Hepatocyte (in vitro differentiated cells): ENCODE data around the gene TTPAL. TPM values are rescaled to one million over a fixed set of nuclear protein-coding genes. Genes with fewer than 3 reads are reported as not detected.

Source experiments
- DNase-seq: peaks from one replicate; pipeline ENCODE4 v3.0.0-alpha.2; 2016; ENCODE audit warnings: low spot score
- H2AFZ ChIP-seq: fragments of 200-600 bp; sonication (generic); 2 replicates; pipeline ENCODE4 v1.6.0; 2016; ENCODE audit warnings: antibody characterized with exemption, mild to moderate bottlenecking
- H3K27ac ChIP-seq: fragments of 200-600 bp; sonication (generic); 2 replicates; pipeline ENCODE4 v1.5.1; 2016; ENCODE audit warnings: mild to moderate bottlenecking
- H3K27me3 ChIP-seq: fragments of 200-600 bp; sonication (generic); 2 replicates; pipeline ENCODE4 v1.6.1; 2016
- H3K36me3 ChIP-seq: fragments of 200-600 bp; sonication (generic); replicated peaks from 2 replicates; pipeline ENCODE4 v1.5.1; 2016; ENCODE audit warnings: low read depth; ENCODE audit not compliant: insufficient read depth
- H3K4me1 ChIP-seq: fragments of 200-600 bp; sonication (generic); 2 replicates; pipeline ENCODE4 v1.5.1; 2016; ENCODE audit warnings: mild to moderate bottlenecking, moderate library complexity; ENCODE audit not compliant: insufficient read depth
- H3K4me2 ChIP-seq: fragments of 200-600 bp; sonication (generic); 2 replicates; pipeline ENCODE4 v1.6.0; 2016
- H3K4me3 ChIP-seq: fragments of 200-600 bp; sonication (generic); 2 replicates; pipeline ENCODE4 v1.5.1; 2016; ENCODE audit warnings: mild to moderate bottlenecking
- H3K79me2 ChIP-seq: fragments of 200-600 bp; sonication (generic); 2 replicates; pipeline ENCODE4 v1.6.0; 2017; ENCODE audit warnings: mild to moderate bottlenecking
- H3K9me2 ChIP-seq: fragments of 200-600 bp; sonication (generic); replicated peaks from 2 replicates; pipeline ENCODE4 v1.6.0; 2017; ENCODE audit warnings: mild to moderate bottlenecking; ENCODE audit not compliant: insufficient read depth
- H3K9me3 ChIP-seq: fragments of 200-600 bp; sonication (generic); 2 replicates; pipeline ENCODE4 v1.5.1; 2016; ENCODE audit warnings: low read depth, mild to moderate bottlenecking
- H4K20me1 ChIP-seq: fragments of 200-600 bp; sonication (generic); 2 replicates; pipeline ENCODE4 v1.6.0; 2016; ENCODE audit warnings: mild to moderate bottlenecking; ENCODE audit not compliant: insufficient read depth, poor library complexity, severe bottlenecking
- CTCF ChIP-seq: fragments of 200-600 bp; sonication (generic); IDR thresholded peaks from 2 replicates; pipeline ENCODE4 v1.5.1; 2016; ENCODE audit warnings: antibody characterized with exemption, mild to moderate bottlenecking; ENCODE audit not compliant: poor library complexity
- EZH2 ChIP-seq: fragments of 200-600 bp; sonication (generic); IDR thresholded peaks from 2 replicates; pipeline ENCODE4 v1.6.1; 2016; ENCODE audit warnings: antibody characterized with exemption, mild to moderate bottlenecking, borderline replicate concordance
- EZH2phosphoT487 ChIP-seq: fragments of 200-600 bp; sonication (generic); IDR thresholded peaks from one replicate; pipeline ENCODE4 v1.6.1; 2018; ENCODE audit warnings: antibody characterized with exemption, mild to moderate bottlenecking, low read depth, moderate library complexity; ENCODE audit not compliant: unreplicated experiment, severe bottlenecking
- WGBS: methylation state at CpG from one replicate; pipeline ENCODE4 v1.1.6; 2016; ENCODE audit warnings: low lambda C conversion rate; ENCODE audit errors: missing lambda C conversion rate; 5-methylcytosine and 5-hydroxymethylcytosine counted together
- polyA plus RNA-seq: library from polyadenylated mRNA; unstranded; fragments of >200 nt; fragmentation: Nextera tagmentation; extraction: Ambion mirVana; gene quantifications from 2 replicates; pipeline ENCODE4 v1.2.1, GENCODE V29; 2016
- total RNA-seq: library from RNA; depleted of rRNA; stranded (reverse); fragments of >200 nt; gene quantifications from 2 replicates; pipeline ENCODE4 v1.2.3, GENCODE V29; 2014

TTPAL gene
- total and polyA plus RNA-seq, 2 experiments from 2014 or later, result 10.3 to 12.9 TPM

GRCh38 chr20:44454306-44454963, 21.2 kb upstream of the TTPAL start:
- no peak overlapping the region for H3K27ac ChIP-seq
- H4K20me1 ChIP-seq, result no peaks in the 10 kb centered on the region
- H2AFZ ChIP-seq, result no peak overlapping the region
- no peak for TF ChIP-seq CTCF
- TF ChIP-seq EZH2phosphoT487, result no peak
- TF ChIP-seq EZH2, result no peak
- H3K9me2 ChIP-seq, result no peaks in the 10 kb centered on the region
- H3K4me1 ChIP-seq, result peaks cover 13% of the 10 kb centered on the region
- DNase-seq, result no peak
- no peak overlapping the region for H3K4me2 ChIP-seq
- no peaks in the 10 kb centered on the region for H3K9me3 ChIP-seq
- H3K27me3 ChIP-seq, result no peaks in the 10 kb centered on the region
- H3K4me3 ChIP-seq, result no peak overlapping the region
- no peaks in the 10 kb centered on the region for H3K36me3 ChIP-seq
- no peaks in the 10 kb centered on the region for H3K79me2 ChIP-seq
- 87% methylated on average over 7 of the region's 7 CpGs for WGBS

- Histone ChIP-seq H3K4me2 (no peak overlapping the region), H2AFZ (no peak overlapping the region), H3K4me3 (no peak overlapping the region), H3K9me3 (no peaks in the 10 kb centered on the region), H4K20me1 (no peaks in the 10 kb centered on the region), H3K79me2 (no peaks in the 10 kb centered on the region), H3K36me3 (no peaks in the 10 kb centered on the region), H3K9me2 (no peaks in the 10 kb centered on the region), H3K4me1 (peaks cover 13% of the 10 kb centered on the region), H3K27me3 (no peaks in the 10 kb centered on the region), H3K27ac (no peak overlapping the region)
- no peak for TF ChIP-seq EZH2
- no peak for TF ChIP-seq CTCF
- no peak for TF ChIP-seq EZH2phosphoT487
- WGBS, result 88% methylated on average over 3 of the region's 3 CpGs
- DNase-seq, result no peak
Observed at GRCh38 chr20:44455126-44455525, 20.5 kb upstream of the TTPAL start.

GRCh38 chr20:44456611-44457010, 19.1 kb upstream of the TTPAL start:
- Histone ChIP-seq H3K4me1 (peaks cover 8% of the 10 kb centered on the region), H3K9me2 (no peaks in the 10 kb centered on the region), H3K9me3 (no peaks in the 10 kb centered on the region), H2AFZ (no peak overlapping the region), H3K27ac (peak overlapping the region; percentile 80), H3K36me3 (no peaks in the 10 kb centered on the region), H3K4me2 (no peak overlapping the region), H4K20me1 (no peaks in the 10 kb centered on the region), H3K79me2 (no peaks in the 10 kb centered on the region), H3K27me3 (no peaks in the 10 kb centered on the region), H3K4me3 (no peak overlapping the region)
- DNase-seq, result no peak
- TF ChIP-seq CTCF, result no peak
- TF ChIP-seq EZH2phosphoT487, result no peak
- TF ChIP-seq EZH2, result no peak
- WGBS, result 89% methylated on average over 8 of the region's 8 CpGs

DNA sequence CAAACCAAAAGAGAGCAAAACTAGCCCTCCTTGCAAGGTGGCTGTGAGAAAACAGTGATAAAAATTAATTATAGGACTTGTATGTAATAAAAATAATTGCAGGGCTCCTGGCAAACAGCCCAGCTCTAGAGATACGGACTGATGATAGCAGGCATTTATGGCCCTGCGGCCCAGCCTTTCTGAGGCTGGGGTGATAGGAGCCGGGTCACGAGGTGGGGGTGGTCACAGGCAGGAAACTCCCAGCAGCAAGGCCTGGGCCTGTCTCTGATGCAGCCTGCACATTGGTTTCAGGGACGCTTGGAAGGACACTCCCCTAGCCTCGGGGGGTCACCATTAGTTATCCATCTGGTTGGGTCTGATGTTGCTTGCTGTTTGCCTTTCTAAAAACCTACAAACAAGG, 18.7 kb upstream of the TTPAL start:
- WGBS, result 39% methylated on average over 6 of the region's 6 CpGs
- Histone ChIP-seq H3K27ac (peak overlapping the region; percentile 81), H3K9me3 (no peaks in the 10 kb centered on the region), H3K4me1 (peaks cover 8% of the 10 kb centered on the region), H4K20me1 (no peaks in the 10 kb centered on the region), H3K36me3 (no peaks in the 10 kb centered on the region), H3K9me2 (no peaks in the 10 kb centered on the region), H3K4me3 (no peak overlapping the region), H2AFZ (no peak overlapping the region), H3K4me2 (no peak overlapping the region), H3K27me3 (no peaks in the 10 kb centered on the region), H3K79me2 (no peaks in the 10 kb centered on the region)
- DNase-seq, result peak; percentile 85
- no peak for TF ChIP-seq EZH2phosphoT487
- TF ChIP-seq EZH2, result no peak
- no peak for TF ChIP-seq CTCF
